K562 (cell line): Measurements from ENCODE around the gene CFAP206. TPM values are rescaled to one million over a fixed set of nuclear protein-coding genes. Genes with fewer than 3 reads are reported as not detected.

Experiments
- ERF ChIP-seq: fragments of 450-650 bp; formaldehyde crosslinking; IDR thresholded peaks from 2 replicates; pipeline ENCODE4 v1.4.0; 2020; ENCODE audit warnings: mild to moderate bottlenecking, mixed read lengths
- FOXK2 ChIP-seq, 2 experiments: fragments of 450-650 bp; IDR thresholded peaks in 1 of 2; conservative IDR thresholded peaks in 1 of 2; 2 replicates each; pipeline ENCODE4 v1.6.1; 2016; ENCODE audit warnings: low read depth in 2 of 2, mild to moderate bottlenecking in 1 of 2
- NR2C2 ChIP-seq, 2 experiments: fragments of 200-800 bp in 1 of 2; sonication (Bioruptor generic) in 1 of 2; sonication (generic) in 1 of 2; formaldehyde crosslinking in 1 of 2; IDR thresholded peaks; 2 replicates each; pipeline versions ENCODE4 v1.6.1 to v1.8.0; 2016 to 2022; ENCODE audit warnings: mild to moderate bottlenecking in 1 of 2, missing compliant biosample characterization in 1 of 2, missing genetic modification characterization in 1 of 2, missing genetic modification reagents in 1 of 2
- RBFOX2 ChIP-seq: fragments of 200-400 bp; formaldehyde crosslinking; IDR thresholded peaks from 2 replicates; pipeline ENCODE4 v1.6.1; 2017; ENCODE audit warnings: low read depth, mild to moderate bottlenecking, low read length, moderate library complexity
- ZNF780A ChIP-seq: fragments of 250-450 bp; sonication (Bioruptor Pico); IDR thresholded peaks from 2 replicates; pipeline ENCODE4 v1.5.0; 2021; ENCODE audit warnings: mild to moderate bottlenecking
- polyA plus RNA-seq, 8 experiments: library from polyadenylated mRNA; depleted of rRNA in 4 of 8; stranded (reverse) in 5 of 8; unstranded in 3 of 8; fragments of >200 nt; fragmentation: Nextera tagmentation in 2 of 8; fragmentation: Illumina TruSeq in 1 of 8; extraction: Ambion mirVana in 2 of 8; extraction: Trizol in 1 of 8; gene quantifications; 2 replicates each; pipeline versions ENCODE4 v1.2.1 to v1.2.3, GENCODE V29; 2011 to 2014; ENCODE audit warnings: inconsistent platforms in 1 of 8, missing spikeins in 1 of 8
- total RNA-seq, 7 experiments: library from RNA; depleted of rRNA in 6 of 7; stranded (reverse); fragments of >200 nt in 6 of 7; fragmentation: Illumina TruSeq in 2 of 7; extraction: Trizol in 2 of 7; gene quantifications; 2 replicates each; pipeline versions ENCODE4 v1.2.1 to v1.2.3, GENCODE V29; 2011 to 2021; ENCODE audit warnings: low replicate concordance in 1 of 7
- TF ChIP-seq, protein P1 (sequence below): fragments of 450-650 bp; IDR thresholded peaks from 2 replicates; pipeline ENCODE4 v1.6.1; 2018; ENCODE audit not compliant: partially characterized antibody
- TF ChIP-seq, protein P2 (sequence below): sonication (generic); formaldehyde crosslinking; IDR thresholded peaks from 2 replicates; pipeline ENCODE4 v1.8.0; 2022; ENCODE audit warnings: mild to moderate bottlenecking, missing genetic modification reagents
- TF ChIP-seq, protein P3 (sequence below): fragments of 250-450 bp; sonication (Bioruptor Pico); IDR thresholded peaks from 2 replicates; pipeline ENCODE4 v1.4.0; 2020

The CFAP206 gene
- total and polyA plus RNA-seq, 9 of the 15 experiments (the other 6 are each of a cell fraction or from before 2014, with no cell fraction given): 0.06 to 0.33 (median 0.18) TPM; not detected in 2

DNA sequence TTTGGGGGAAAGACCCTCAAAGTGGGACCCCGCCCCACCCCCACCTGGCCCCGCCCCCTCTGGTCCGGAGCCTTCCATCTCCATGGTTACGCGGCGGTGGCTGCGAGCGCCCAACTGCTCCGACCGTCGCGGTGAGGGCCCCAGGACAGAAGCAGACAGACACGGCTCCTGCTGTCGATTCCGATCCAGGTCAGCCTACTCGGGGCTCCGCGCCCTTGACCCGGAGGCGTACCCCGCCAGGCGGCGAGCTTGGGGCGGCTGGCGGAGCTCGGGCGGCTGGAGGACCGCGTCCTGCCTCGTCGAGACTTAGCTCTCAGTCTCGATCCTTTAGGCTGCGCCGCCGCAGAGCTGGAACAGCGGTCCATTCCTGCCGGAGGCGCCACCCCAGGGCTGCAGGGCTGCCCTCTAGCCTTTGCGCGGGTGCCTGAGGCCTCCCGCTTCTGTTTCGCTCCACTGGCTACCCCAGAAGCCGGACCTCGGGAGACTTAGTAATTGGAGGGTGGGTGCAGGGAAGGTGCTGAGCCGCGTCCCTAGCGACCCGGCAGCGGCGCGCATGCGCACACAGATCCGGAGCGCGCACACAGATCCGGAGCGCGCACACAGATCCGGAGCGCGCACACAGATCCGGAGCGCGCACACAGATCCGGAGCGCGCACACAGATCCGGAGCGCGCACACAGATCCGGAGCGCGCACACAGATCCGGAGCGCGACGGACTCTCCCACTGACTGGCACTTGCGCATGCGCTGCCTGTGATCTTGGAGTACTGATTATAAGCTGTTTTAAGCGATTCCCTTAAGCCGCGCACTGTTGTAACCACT lies at the start of gene CFAP206 (continued):
- TF ChIP-seq, protein P1, sequence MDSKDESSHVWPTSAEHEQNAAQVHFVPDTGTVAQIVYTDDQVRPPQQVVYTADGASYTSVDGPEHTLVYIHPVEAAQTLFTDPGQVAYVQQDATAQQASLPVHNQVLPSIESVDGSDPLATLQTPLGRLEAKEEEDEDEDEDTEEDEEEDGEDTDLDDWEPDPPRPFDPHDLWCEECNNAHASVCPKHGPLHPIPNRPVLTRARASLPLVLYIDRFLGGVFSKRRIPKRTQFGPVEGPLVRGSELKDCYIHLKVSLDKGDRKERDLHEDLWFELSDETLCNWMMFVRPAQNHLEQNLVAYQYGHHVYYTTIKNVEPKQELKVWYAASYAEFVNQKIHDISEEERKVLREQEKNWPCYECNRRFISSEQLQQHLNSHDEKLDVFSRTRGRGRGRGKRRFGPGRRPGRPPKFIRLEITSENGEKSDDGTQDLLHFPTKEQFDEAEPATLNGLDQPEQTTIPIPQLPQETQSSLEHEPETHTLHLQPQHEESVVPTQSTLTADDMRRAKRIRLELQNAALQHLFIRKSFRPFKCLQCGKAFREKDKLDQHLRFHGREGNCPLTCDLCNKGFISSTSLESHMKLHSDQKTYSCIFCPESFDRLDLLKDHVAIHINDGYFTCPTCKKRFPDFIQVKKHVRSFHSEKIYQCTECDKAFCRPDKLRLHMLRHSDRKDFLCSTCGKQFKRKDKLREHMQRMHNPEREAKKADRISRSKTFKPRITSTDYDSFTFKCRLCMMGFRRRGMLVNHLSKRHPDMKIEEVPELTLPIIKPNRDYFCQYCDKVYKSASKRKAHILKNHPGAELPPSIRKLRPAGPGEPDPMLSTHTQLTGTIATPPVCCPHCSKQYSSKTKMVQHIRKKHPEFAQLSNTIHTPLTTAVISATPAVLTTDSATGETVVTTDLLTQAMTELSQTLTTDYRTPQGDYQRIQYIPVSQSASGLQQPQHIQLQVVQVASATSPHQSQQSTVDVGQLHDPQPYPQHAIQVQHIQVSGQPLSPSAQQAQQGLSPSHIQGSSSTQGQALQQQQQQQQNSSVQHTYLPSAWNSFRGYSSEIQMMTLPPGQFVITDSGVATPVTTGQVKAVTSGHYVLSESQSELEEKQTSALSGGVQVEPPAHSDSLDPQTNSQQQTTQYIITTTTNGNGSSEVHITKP: peak; percentile 40
- TF ChIP-seq ERF (CRISPR knock-in tag) (0 out of 2 replicates have a peak, but pooled peaks have one; percentile 46), ZNF780A (CRISPR knock-in tag) (no peak), NR2C2 (CRISPR knock-in tag; IDR thresholded peaks at IDR 0.05) (no peak), NR2C2 (tag; IDR thresholded peaks at IDR 0.05) (peak; percentile 54; the same call in 1 of the 2 replicates), FOXK2 (conservative IDR thresholded peaks at IDR 0.05 in 1 of 2, IDR thresholded peaks at IDR 0.05 in 1 of 2; ENCODE audit: low read depth in 2 of 2) (no peak), RBFOX2 (peak; percentile 48; the same call in 1 of the 2 replicates)
- TF ChIP-seq, protein P2, sequence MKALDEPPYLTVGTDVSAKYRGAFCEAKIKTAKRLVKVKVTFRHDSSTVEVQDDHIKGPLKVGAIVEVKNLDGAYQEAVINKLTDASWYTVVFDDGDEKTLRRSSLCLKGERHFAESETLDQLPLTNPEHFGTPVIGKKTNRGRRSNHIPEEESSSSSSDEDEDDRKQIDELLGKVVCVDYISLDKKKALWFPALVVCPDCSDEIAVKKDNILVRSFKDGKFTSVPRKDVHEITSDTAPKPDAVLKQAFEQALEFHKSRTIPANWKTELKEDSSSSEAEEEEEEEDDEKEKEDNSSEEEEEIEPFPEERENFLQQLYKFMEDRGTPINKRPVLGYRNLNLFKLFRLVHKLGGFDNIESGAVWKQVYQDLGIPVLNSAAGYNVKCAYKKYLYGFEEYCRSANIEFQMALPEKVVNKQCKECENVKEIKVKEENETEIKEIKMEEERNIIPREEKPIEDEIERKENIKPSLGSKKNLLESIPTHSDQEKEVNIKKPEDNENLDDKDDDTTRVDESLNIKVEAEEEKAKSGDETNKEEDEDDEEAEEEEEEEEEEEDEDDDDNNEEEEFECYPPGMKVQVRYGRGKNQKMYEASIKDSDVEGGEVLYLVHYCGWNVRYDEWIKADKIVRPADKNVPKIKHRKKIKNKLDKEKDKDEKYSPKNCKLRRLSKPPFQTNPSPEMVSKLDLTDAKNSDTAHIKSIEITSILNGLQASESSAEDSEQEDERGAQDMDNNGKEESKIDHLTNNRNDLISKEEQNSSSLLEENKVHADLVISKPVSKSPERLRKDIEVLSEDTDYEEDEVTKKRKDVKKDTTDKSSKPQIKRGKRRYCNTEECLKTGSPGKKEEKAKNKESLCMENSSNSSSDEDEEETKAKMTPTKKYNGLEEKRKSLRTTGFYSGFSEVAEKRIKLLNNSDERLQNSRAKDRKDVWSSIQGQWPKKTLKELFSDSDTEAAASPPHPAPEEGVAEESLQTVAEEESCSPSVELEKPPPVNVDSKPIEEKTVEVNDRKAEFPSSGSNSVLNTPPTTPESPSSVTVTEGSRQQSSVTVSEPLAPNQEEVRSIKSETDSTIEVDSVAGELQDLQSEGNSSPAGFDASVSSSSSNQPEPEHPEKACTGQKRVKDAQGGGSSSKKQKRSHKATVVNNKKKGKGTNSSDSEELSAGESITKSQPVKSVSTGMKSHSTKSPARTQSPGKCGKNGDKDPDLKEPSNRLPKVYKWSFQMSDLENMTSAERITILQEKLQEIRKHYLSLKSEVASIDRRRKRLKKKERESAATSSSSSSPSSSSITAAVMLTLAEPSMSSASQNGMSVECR: peak; percentile 83
- TF ChIP-seq, protein P3, sequence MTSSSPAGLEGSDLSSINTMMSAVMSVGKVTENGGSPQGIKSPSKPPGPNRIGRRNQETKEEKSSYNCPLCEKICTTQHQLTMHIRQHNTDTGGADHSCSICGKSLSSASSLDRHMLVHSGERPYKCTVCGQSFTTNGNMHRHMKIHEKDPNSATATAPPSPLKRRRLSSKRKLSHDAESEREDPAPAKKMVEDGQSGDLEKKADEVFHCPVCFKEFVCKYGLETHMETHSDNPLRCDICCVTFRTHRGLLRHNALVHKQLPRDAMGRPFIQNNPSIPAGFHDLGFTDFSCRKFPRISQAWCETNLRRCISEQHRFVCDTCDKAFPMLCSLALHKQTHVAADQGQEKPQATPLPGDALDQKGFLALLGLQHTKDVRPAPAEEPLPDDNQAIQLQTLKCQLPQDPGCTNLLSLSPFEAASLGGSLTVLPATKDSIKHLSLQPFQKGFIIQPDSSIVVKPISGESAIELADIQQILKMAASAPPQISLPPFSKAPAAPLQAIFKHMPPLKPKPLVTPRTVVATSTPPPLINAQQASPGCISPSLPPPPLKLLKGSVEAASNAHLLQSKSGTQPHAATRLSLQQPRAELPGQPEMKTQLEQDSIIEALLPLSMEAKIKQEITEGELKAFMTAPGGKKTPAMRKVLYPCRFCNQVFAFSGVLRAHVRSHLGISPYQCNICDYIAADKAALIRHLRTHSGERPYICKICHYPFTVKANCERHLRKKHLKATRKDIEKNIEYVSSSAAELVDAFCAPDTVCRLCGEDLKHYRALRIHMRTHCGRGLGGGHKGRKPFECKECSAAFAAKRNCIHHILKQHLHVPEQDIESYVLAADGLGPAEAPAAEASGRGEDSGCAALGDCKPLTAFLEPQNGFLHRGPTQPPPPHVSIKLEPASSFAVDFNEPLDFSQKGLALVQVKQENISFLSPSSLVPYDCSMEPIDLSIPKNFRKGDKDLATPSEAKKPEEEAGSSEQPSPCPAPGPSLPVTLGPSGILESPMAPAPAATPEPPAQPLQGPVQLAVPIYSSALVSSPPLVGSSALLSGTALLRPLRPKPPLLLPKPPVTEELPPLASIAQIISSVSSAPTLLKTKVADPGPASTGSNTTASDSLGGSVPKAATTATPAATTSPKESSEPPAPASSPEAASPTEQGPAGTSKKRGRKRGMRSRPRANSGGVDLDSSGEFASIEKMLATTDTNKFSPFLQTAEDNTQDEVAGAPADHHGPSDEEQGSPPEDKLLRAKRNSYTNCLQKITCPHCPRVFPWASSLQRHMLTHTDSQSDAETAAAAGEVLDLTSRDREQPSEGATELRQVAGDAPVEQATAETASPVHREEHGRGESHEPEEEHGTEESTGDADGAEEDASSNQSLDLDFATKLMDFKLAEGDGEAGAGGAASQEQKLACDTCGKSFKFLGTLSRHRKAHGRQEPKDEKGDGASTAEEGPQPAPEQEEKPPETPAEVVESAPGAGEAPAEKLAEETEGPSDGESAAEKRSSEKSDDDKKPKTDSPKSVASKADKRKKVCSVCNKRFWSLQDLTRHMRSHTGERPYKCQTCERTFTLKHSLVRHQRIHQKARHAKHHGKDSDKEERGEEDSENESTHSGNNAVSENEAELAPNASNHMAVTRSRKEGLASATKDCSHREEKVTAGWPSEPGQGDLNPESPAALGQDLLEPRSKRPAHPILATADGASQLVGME (CRISPR knock-in tag): peak; percentile 87
